Superior temporal gyrus (tissue), 1 donor: ENCODE measurements around the gene GRHL1.
"Not testable (repeated sequence)": the region's sequence is repeated elsewhere in the genome, so short reads cannot be mapped to it uniquely, and the experiment has no call there.

Experiments used
- DNase-seq: peaks from one replicate; pipeline ENCODE4 v3.0.0-alpha.2; 2016; ENCODE audit errors: extremely low spot score

The GRHL1 gene, protein sequence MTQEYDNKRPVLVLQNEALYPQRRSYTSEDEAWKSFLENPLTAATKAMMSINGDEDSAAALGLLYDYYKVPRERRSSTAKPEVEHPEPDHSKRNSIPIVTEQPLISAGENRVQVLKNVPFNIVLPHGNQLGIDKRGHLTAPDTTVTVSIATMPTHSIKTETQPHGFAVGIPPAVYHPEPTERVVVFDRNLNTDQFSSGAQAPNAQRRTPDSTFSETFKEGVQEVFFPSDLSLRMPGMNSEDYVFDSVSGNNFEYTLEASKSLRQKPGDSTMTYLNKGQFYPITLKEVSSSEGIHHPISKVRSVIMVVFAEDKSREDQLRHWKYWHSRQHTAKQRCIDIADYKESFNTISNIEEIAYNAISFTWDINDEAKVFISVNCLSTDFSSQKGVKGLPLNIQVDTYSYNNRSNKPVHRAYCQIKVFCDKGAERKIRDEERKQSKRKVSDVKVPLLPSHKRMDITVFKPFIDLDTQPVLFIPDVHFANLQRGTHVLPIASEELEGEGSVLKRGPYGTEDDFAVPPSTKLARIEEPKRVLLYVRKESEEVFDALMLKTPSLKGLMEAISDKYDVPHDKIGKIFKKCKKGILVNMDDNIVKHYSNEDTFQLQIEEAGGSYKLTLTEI

GRCh38 chr2:9951522-9952285 lies at the start of gene GRHL1:
Gene GRHL1, plus strand, starts transcription at chr2:9951693. Its CDS starts 141 bp downstream, at chr2:9951834.
- DNase-seq = peak; percentile 91

GRCh38 chr2:9905413-9905812 lies 46.1 kb upstream of the GRHL1 start:
- no peak for DNase-seq

DNA sequence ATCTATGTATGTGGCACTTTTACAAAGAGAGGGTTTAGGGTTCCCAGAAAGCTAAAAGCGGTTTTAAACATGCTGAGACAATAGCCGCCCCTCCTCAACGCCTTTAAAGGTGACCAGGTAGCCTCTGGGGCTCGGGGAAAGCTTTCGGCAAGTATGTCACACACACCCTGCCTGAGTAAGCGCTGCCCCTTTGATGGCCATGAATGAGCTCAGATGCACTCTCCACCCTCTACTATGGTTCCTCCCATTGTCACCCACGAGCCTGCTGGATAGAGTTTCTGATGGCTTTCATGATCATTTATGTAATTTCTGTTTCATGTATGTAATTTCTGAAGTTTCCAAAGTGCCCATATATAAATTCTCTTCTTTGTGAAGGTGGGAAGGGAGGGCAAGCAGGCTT lies 44.1 kb upstream of the GRHL1 start:
- no peak for DNase-seq

DNA sequence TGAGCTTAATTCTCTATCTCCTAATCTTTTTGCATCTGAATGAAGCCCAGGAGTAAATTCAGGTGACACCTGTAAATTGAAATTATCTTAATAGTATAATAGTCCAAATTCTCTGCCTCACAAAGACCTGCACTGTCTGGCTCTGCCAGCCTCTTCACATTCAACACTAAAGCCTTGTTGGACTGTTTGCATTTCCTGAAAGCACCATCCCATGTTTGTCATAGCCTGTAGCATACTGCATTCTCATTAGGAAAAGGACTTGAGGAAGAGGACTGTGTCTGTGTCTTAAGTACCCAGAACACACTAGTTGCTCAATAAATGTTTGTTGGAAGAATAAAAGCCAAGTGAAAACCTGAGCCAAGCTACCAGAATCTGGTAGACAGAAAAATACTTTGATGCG lies 42.9 kb upstream of the GRHL1 start:
- no peak for DNase-seq

- no peak for DNase-seq
These were observed 42.4 kb upstream of the GRHL1 start for GRCh38 chr2:9909106-9909505.

DNA sequence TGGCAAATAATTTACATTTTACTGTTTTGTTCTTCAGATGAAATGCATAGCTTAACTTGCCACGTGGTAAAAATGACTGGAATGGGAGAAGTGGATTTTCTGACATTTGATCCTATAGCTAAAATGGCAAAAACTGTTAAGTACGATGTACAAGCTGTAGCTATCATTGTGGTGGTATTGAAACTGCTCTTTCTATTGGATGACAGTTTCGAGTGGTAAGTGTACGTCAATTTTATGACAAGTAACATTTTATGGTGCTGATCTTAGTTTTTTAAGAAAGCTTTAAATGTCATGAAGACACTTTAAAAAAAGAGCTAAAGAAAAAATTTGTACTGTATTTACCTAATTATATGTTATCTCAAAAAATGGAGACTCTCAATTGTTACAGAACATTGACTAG lies 40.8 kb upstream of the GRHL1 start:
- no peak for DNase-seq

GRCh38 chr2:9912468-9912867 lies 39.0 kb upstream of the GRHL1 start:
- no peak for DNase-seq

DNA sequence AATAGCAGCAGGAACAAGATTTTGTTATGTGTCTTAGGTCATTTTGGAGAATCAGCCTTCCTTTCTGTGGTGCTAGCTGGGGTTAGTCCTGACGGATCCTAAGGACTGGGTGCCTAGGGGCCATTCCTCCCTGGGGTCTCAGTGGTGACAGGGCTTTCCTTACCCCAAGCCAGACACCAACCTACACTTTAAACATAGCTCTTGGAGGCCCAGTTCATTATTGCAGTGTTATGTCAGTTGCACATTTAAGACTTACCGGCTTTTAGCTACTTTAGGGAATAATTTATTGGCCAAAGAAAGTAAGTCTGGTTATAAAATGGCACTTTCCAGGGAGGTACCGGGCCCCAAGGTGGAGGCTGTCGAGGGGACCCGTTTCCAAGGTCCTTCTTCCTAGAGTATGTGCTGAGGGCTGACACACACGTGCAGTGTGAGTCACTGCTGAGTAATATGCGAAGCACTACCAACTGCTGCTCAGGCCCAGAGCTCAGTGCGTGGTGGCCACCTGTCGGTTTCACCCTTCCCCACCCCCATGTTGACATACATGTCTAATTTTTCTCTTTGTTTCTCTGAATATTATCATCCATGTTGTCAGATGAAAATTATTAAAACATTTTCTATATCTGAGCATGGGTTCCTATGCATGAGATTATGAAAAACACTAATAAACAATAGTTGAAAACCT lies 37.0 kb upstream of the GRHL1 start:
- DNase-seq = no peak

DNA sequence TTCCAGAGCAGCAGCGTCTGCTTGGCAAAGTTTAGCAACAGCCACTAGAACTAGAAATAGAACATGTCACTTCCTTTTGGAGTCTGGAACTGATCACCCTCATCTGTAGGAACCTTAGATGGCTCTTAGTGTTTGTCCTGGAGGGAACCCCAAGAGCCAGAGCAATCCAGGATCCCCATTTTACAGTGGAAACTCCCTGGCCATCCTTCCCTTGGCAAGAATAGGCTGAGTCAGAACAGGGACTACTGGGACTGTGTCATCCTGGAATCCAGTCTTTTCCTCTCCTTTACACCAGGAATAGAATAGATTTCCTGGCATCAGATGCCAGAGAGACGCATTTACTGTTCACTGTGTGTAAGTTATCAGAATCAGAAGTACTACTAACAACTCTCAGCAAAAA lies 33.2 kb upstream of the GRHL1 start:
- no peak for DNase-seq

DNA sequence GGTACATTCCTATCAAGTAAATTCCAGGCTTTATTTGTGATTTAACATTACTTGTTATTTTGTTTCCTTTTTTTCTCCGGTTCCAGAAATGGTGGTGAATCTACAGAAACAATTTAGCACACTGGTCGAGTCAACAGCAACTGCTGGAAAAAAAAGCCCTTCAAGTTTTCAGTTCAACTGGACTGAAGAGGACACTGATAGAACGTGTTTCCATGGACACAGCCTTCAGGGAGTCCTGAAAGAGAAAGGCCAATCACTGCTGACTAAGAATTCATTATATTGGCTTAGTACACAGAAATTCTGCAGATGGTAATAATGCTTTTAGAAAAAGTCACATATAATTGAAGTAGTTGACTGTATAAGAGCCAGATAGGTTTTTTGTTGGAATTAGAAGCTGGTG lies 32.0 kb upstream of the GRHL1 start:
- DNase-seq = no peak

DNA sequence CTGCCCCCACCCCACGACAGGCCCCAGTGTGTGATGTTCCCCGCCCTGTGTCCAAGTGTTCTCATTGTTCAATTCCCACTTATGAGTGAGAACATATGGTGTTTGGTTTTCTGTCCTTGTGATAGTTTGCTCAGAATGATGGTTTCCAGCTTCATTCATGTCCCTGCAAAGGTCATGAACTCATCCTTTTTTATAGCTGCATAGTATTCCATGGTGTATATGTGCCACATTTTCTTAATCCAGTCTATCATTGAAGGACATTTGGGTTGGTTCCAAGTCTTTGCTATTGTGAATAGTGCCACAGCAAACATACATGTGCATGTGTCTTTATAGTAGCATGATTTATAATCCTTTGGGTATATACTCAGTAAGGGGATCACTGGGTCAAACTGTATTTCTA lies 24.5 kb upstream of the GRHL1 start:
- not testable (repeated sequence) for DNase-seq

DNA sequence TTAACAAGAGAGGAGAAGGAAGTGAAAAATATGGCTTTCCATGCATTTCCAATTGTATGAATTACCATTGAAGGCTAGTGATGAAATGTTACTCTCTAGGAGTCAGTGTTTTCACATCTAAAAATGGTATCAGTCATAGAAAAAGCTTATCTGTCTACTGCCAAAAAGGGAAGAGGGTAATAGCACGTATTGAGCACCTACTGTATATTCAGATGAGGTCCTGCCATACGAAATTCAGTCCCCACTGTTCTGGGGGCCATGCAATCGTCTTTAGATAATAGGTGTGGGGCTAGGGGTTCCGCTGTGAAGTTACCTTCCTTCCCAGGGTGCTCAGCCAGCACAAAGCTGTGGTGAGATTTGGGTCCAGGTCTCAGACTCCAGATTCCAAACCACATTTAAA lies 14.2 kb upstream of the GRHL1 start:
- no peak for DNase-seq

DNA sequence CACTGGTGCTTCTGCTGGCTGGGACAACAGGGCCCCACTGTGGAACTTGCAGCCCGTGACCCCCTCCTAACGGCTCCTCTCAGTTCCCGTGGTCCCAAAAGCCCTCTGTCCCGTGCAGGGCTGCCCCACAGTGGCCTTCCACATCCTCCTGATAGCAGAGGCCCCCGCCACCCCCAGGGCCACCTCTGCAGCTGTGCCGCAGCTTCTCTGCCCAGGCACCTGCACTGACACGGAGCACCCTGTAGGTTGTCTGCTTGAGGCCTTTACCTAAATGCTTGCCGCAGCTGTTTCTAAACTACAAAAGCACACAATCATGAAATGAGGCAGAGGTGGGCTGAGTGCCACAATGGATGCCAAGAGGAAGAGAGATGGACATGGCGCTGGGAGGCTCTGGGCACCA lies 13.5 kb upstream of the GRHL1 start:
- DNase-seq = no peak

GRCh38 chr2:9939587-9940485 lies 11.7 kb upstream of the GRHL1 start:
- DNase-seq = no peak

GRCh38 chr2:9941196-9941995 lies 10.1 kb upstream of the GRHL1 start:
- DNase-seq = no peak

DNA sequence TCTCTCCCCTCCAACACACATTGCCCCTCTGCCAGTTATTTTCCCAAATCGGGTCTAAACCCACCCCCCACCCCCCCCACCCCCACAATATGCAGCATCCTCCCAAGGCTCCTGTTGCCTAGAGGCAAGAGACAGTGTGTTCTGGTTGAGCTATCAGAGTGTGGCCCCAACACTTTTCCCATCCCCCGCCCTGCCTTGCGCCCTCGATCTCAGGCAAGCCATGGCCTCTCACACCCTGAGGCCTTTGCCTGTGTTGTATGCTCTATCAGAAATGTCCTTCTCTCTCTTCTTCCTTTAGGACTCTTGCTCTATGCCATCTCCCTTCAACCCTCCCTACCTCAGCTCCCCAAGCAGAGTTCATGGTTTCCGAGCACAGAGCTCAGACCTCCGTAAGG lies 9.5 kb upstream of the GRHL1 start:
- DNase-seq = no peak

GRCh38 chr2:9944330-9944758 lies 7.1 kb upstream of the GRHL1 start:
- DNase-seq = no peak

GRCh38 chr2:9945596-9945995 lies 5.9 kb upstream of the GRHL1 start:
- no peak for DNase-seq

DNA sequence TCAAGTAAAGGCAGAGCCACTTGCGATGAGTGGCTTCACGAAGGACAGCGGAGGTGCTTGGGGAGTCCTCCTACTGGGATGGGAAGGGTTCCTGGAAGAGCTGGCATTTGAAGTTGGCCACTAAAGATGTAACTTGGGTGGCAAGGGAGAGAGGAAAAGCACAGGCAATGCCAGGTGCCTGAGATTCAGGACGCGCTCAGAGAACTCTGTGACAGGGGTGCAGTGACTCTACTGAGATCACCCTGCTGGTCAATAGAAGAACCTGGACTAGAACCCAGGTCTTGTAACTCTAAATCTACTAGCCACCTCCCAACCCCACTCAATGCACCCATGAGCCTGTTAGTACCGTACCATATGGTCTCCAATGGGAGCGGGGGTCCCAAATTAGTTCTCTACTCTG lies 5.4 kb upstream of the GRHL1 start:
- no peak for DNase-seq

GRCh38 chr2:9946818-9947217 lies 4.7 kb upstream of the GRHL1 start:
- no peak for DNase-seq
